Progenitor cell of endocrine pancreas (in vitro differentiated cells): ENCODE results near the gene TMEM30B. TPM values are rescaled to one million over a fixed set of nuclear protein-coding genes. Genes with fewer than 3 reads are reported as not detected.

Source experiments
- DNase-seq: peaks from one replicate; pipeline ENCODE4 v3.0.0; 2021; ENCODE audit warnings: low spot score; ENCODE audit not compliant: unreplicated experiment
- H3K27ac Mint-ChIP-seq: 2 replicates; pipeline ENCODE4 v1.8.0; 2021; ENCODE audit warnings: mild to moderate bottlenecking, moderate library complexity, mixed read lengths
- H3K27me3 Mint-ChIP-seq: 2 replicates; pipeline ENCODE4 v1.8.0; 2021; ENCODE audit warnings: mixed read lengths
- H3K36me3 Mint-ChIP-seq: 2 replicates; pipeline ENCODE4 v1.8.0; 2022; ENCODE audit warnings: mixed read lengths; ENCODE audit not compliant: insufficient read depth
- H3K4me1 Mint-ChIP-seq: 2 replicates; pipeline ENCODE4 v1.8.0; 2021; ENCODE audit warnings: low read depth, mixed read lengths
- H3K4me3 Mint-ChIP-seq: 2 replicates; pipeline ENCODE4 v1.8.0; 2021; ENCODE audit warnings: low read depth, mild to moderate bottlenecking, moderate library complexity, mixed read lengths
- H3K9me3 Mint-ChIP-seq: 2 replicates; pipeline ENCODE4 v1.8.0; 2021; ENCODE audit warnings: low read depth, mixed read lengths
- long read RNA-seq: library from polyadenylated mRNA; unstranded; transcript quantifications from one replicate; pipeline ENCODE4 v2.0.0, GENCODE V29; 2020
- total RNA-seq: library from RNA; stranded (reverse); gene quantifications from 2 replicates; pipeline ENCODE4 v1.2.1, GENCODE V29; 2021
- TF ChIP-seq, protein P1 (sequence below): fragments of 200-600 bp; sonication (generic); IDR thresholded peaks from one replicate; pipeline ENCODE4 v1.5.0; 2021; ENCODE audit warnings: antibody characterized with exemption, mild to moderate bottlenecking; ENCODE audit not compliant: unreplicated experiment

Gene TMEM30B, protein sequence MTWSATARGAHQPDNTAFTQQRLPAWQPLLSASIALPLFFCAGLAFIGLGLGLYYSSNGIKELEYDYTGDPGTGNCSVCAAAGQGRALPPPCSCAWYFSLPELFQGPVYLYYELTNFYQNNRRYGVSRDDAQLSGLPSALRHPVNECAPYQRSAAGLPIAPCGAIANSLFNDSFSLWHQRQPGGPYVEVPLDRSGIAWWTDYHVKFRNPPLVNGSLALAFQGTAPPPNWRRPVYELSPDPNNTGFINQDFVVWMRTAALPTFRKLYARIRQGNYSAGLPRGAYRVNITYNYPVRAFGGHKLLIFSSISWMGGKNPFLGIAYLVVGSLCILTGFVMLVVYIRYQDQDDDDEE
- 28.1 and 29.4 TPM in 2 replicates for total RNA-seq
- long read RNA-seq, full-length matches to known transcripts: 24 of 24 reads
- long read RNA-seq, partial matches to known transcripts: 0 of 24 reads
- long read RNA-seq, other reads (novel, unspliced or antisense): 0 of 24 reads

DNA sequence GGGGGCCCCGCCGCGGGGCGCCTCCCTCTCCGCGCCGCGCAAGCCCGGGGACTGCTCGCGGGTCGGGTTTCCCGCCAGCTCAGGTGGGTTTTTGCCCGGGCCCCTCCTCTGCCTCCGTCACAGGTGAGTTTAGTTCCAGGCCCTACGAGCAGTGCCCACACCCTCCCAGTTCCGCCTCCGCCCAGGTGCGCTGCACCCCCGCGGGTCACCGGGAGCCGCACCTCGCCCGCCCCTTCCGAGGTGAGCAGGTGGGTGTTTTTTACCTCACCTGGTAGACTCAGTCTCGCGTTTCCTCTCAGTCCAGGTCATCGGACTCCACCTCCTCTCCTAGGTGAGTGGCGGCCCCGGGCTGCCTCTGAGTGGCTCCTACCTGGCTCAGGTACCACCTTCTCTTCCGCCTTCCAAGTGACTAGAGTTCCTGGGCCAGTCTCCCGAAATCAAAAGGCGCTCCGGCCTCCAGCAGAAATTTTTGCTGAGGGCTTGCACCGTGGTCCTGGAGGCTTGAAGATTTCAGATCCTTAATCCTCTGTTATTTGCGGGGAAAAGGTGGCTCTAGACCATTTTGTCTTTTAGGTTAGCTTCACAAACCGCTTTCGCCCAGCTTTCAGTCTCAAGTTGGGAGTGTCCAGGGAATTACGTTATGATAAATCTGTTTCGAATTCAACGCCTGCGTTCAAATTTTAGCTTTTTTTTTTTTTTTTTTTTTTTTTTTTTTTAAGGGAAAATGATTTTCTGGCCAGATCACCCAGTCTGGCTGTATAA, at the start of gene TMEM30B:
Gene TMEM30B, minus strand, starts transcription at position 153 of the 762 bp plus-strand sequence. CDS start 191 bp downstream, outside the sequence.
- Mint-ChIP-seq H3K27me3 (no peaks in the 10 kb centered on the region), H3K4me3 (peak within 1 kb of the TSS; percentile 88)
- TF ChIP-seq, protein P1, sequence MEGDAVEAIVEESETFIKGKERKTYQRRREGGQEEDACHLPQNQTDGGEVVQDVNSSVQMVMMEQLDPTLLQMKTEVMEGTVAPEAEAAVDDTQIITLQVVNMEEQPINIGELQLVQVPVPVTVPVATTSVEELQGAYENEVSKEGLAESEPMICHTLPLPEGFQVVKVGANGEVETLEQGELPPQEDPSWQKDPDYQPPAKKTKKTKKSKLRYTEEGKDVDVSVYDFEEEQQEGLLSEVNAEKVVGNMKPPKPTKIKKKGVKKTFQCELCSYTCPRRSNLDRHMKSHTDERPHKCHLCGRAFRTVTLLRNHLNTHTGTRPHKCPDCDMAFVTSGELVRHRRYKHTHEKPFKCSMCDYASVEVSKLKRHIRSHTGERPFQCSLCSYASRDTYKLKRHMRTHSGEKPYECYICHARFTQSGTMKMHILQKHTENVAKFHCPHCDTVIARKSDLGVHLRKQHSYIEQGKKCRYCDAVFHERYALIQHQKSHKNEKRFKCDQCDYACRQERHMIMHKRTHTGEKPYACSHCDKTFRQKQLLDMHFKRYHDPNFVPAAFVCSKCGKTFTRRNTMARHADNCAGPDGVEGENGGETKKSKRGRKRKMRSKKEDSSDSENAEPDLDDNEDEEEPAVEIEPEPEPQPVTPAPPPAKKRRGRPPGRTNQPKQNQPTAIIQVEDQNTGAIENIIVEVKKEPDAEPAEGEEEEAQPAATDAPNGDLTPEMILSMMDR: no peak

DNA sequence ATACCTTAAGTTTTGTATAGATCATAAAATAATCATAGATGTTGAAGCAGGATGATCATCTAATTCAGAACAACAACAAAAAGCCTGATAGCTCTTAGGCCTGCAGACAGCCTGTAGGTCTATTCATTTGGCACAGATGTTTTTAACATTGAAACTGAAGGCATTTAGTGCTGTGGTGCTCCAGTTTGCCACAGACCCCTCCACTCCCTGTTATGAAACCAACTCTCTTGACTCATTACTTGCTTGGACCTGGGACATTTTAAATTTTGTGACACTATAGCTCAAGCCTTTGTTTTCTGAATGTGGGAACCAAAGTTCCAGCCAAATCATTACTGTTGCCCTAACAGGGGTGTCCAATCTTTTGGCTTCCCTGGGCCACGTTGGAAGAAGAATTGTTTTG, 49.4 kb upstream of the TMEM30B start:
- Mint-ChIP-seq H3K36me3 (no peaks in the 10 kb centered on the region), H3K27ac (no peak overlapping the region), H3K9me3 (peaks cover 2% of the 10 kb centered on the region), H3K4me1 (peaks cover 6% of the 10 kb centered on the region), H3K27me3 (no peaks in the 10 kb centered on the region), H3K4me3 (no peak overlapping the region)
- TF ChIP-seq, protein P1: no peak
- DNase-seq: no peak

More for the DNA sequence above, at the start of gene TMEM30B:
- Mint-ChIP-seq H3K9me3 (no peaks in the 10 kb centered on the region), H3K27ac (peak within 1 kb of the TSS; percentile 97), H3K36me3 (peaks cover 1% of the 10 kb centered on the region), H3K4me1 (peaks cover 38% of the 10 kb centered on the region)
- DNase-seq: peak; percentile 77

DNA sequence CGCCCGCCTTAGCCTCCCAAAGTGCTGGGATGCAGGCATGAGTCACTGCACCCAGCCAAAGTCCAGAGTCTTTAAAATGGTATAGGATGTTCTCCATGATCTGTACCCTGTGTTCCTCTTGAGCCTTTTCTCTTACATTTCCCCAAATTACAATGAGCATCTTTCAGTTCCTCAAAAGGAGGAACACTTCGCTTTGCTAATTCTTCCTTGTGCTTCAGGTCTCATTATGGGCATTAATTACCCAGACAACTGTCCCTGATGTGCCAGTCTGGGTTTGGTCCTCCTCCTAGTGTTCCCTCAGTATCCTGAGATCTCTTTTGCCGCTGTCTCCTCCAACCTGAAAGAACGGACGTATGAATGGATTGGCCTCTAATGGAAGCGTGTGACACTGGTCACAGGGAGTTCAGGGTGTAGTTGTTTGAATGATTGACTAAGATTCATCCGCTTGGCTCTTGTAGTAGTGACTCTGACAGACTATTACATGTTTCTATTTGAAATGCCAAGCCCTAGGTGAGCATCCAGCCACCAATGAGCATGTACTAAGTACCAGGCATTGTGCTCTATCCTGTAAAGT, 48.4 kb upstream of the TMEM30B start:
- TF ChIP-seq, protein P1: no peak
- H3K4me3 Mint-ChIP-seq: no peak overlapping the region
- no peaks in the 10 kb centered on the region for H3K36me3 Mint-ChIP-seq
- no peaks in the 10 kb centered on the region for H3K27me3 Mint-ChIP-seq
- DNase-seq: no peak
- peaks cover 6% of the 10 kb centered on the region for H3K4me1 Mint-ChIP-seq
- peaks cover 6% of the 10 kb centered on the region for H3K9me3 Mint-ChIP-seq
- H3K27ac Mint-ChIP-seq: no peak overlapping the region

DNA sequence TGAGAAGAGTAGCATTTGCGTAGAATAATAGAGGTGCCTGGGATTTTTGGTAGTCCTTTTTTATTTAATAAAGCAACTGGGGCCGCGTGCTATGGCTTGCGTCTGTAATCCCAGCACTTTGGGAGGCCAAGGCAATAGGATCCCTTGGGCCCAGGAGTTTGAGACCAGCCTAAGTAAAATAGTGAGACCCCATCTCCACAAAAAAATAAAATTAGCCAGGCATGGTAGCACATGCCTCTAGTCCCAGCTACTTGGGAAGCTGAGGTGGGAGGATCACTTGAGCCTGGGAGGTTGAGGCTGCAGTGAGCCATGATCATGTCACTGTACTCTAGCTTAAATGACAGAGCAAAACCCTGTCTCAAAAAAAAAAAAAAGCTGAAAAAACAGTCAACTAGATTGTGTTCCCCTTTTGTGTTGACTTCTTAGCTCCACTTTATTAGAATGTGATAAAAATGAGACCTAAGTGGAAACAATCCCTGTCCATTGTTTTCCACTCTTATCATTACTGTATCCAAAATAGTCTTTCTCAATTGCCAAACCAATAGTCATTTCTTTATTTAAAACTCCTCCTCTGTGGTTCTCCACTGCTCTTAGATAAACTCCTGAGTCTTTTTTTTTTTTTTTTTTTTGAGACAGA, 47.6 kb upstream of the TMEM30B start:
- peaks cover 6% of the 10 kb centered on the region for H3K27me3 Mint-ChIP-seq
- TF ChIP-seq, protein P1: no peak
- no peak overlapping the region for H3K27ac Mint-ChIP-seq
- no peaks in the 10 kb centered on the region for H3K36me3 Mint-ChIP-seq
- peaks cover 4% of the 10 kb centered on the region for H3K4me1 Mint-ChIP-seq
- H3K9me3 Mint-ChIP-seq: peaks cover 6% of the 10 kb centered on the region
- H3K4me3 Mint-ChIP-seq: no peak overlapping the region
- DNase-seq: no peak

DNA sequence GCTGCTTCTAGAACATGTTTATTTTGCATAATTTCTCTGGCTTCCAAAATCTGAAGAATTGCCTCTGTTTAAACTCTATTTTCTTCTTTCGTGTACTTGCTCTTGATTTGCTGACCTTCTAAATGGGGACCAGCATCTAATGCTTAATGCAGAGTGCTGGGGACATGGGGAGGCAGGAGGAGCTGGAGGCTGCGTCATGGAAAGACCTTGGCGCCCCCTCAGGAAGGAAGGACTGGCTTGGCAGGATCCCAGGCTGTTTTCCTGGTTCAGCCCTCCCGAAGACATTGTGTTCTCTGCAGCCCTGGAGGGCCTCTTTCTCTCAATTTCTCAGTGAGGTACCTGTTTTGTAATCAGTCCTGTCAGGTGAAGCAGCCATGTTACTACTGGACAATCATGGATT, 45.7 kb upstream of the TMEM30B start:
- Mint-ChIP-seq H3K9me3 (peaks cover 6% of the 10 kb centered on the region), H3K36me3 (no peaks in the 10 kb centered on the region), H3K27me3 (peaks cover 24% of the 10 kb centered on the region), H3K4me1 (peaks cover 8% of the 10 kb centered on the region), H3K4me3 (no peak overlapping the region), H3K27ac (no peak overlapping the region)
- no peak for DNase-seq
- TF ChIP-seq, protein P1: no peak
